GM10266 (cell line): ENCODE measurements around the gene SIK3.

Experiments
- DNase-seq: peaks from one replicate; pipeline ENCODE4 v3.0.0; 2012; ENCODE audit errors: extremely low spot score
- TF ChIP-seq, protein P1 (sequence below): IDR thresholded peaks from 2 replicates; pipeline ENCODE4 v1.5.1; 2012; ENCODE audit warnings: mild to moderate bottlenecking, low read depth; ENCODE audit not compliant: control insufficient read depth, insufficient read depth; ENCODE audit errors: missing control alignments

Gene SIK3

DNA sequence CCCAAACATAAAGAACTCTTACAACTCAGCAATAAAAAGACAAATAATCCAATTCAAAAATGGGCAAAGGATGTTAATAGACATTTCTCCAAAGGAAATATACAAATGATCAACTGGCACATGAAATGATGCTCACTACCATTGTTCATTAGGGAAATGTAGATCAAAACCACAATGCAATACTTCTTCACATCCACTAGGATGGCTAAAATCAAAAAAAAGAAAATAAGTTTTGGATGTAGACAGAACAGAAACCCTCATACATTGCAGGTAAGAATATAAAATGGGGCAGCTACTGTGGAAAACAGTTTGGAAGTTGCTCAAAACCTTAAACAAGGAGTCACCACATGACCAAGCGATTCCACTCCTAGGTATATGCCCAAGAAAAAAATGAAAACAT is 16.3 kb downstream of the SIK3 start:
- DNase-seq: no peak
- TF ChIP-seq, protein P1, sequence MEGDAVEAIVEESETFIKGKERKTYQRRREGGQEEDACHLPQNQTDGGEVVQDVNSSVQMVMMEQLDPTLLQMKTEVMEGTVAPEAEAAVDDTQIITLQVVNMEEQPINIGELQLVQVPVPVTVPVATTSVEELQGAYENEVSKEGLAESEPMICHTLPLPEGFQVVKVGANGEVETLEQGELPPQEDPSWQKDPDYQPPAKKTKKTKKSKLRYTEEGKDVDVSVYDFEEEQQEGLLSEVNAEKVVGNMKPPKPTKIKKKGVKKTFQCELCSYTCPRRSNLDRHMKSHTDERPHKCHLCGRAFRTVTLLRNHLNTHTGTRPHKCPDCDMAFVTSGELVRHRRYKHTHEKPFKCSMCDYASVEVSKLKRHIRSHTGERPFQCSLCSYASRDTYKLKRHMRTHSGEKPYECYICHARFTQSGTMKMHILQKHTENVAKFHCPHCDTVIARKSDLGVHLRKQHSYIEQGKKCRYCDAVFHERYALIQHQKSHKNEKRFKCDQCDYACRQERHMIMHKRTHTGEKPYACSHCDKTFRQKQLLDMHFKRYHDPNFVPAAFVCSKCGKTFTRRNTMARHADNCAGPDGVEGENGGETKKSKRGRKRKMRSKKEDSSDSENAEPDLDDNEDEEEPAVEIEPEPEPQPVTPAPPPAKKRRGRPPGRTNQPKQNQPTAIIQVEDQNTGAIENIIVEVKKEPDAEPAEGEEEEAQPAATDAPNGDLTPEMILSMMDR: no peak

DNA sequence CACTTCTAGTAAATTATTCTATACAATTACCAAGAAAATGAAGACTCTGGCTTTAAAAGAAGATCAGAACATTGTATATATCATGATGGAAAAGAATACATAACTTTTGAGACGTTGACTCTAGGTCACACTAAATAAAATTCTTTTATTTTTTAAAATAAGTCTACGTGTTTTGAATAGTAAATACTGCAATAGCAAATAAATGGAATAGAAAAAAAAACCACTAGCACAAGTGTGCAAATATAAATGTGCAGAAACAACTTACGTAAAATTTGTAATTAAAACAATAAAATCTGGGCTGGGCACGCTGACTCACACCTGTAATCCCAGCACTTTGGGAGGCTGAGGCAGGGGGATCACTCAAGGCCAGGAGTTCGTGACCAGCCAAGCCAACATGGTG is 17.9 kb downstream of the SIK3 start:
- no peak for DNase-seq
- TF ChIP-seq, protein P1: no peak

DNA sequence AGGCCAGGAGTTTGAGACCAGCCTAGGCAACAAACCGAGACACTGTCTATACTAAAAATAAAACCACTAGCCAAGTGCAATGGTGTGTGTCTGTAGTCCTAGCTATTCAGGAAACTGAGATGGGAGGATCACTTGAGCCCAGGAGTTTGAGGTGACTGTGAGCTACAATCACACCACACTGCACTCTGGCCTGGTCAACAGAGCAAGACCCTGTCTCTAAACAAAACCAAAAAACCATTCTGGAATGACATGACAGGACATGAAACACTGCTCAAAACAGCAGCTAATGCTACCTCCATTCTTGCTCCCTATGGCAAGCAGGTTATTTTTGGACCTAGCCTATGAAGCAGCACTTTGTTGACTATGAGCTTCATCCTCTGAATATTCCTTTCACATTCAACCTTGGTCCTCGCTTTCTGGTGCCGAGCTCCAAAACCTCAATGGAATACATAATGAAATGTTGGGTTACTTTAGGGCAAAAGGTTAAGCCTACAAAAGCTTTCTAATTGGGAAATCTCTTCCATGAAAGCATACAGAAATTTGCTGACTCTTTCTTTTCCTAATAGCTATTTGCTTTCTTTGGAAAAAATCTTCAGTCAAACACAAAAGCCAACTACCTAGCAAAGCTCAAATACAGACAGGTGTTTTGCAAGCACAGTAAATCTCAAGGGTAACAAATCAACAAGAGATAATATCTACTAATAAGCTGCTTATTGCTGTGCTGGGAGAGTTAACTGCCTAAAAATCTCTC is 21.1 kb downstream of the SIK3 start:
- no peak for DNase-seq
- TF ChIP-seq, protein P1: no peak

DNA sequence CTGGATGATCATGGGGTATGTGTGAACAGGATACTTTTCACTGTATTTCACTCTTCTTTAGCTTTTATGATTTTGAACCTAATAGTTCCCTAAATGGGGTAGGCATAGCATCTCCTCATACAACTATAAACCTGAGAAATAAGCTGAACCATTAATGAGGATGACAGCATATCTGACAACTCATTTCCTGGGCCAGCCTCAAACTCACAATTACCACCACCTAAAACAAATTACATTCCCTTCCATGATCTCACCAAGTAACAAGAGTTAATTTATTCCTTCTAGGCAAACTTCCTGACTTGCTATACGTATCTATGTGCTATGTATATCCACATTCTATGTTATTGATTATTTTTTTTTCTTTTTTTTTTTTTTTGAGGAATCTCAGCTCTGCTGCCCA is 23.0 kb downstream of the SIK3 start:
- DNase-seq: no peak

DNA sequence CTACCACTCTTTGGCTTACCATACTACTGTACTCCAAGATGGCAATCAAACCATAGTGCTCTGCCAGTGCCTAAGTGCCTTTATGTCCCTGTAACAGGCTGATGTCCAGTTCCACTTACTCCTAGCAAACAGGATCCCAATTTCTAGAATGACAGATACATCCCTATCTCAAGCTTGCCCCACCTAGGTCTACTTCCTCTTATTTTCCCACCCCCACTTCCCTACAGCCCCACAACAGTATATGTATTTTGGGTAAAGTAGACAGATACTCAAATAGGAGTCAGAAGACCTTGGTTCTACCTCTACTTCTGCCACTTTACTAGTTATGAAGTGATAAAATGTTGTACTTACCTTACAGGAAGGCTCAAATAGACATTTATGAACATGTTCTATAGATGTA is 24.1 kb downstream of the SIK3 start:
- TF ChIP-seq, protein P1: no peak
- no peak for DNase-seq

More for the DNA sequence above, 23.0 kb downstream of the SIK3 start:
- TF ChIP-seq, protein P1: no peak

DNA sequence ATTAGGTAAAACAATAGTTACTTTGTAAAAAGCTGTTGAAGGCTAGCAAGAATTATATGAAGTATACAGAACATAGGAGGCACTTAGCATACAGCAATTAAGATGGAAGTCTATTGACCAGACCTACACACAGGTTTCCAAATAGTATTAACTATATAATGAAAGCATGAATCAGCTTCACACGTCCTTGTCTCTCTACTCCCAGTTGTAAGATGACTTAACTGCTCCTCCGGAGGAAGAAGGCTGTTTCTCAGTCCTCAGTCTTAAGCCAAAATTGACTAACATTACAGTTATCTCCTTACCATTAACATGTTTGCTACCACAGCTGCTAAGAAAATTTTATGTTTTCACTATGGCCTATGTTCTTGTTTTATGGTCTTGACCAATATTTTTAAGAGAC is 24.7 kb downstream of the SIK3 start:
- DNase-seq: no peak
- TF ChIP-seq, protein P1: no peak
